SK-N-SH (cell line): ENCODE results near the gene ABCC4.

ENCODE experiments used
- EP300 ChIP-seq, 2 experiments: IDR thresholded peaks; 2 replicates each; pipeline versions ENCODE4 v1.4.0 to v1.6.1; 2012; ENCODE audit warnings: borderline replicate concordance in 1 of 2, low read depth in 1 of 2, low read length in 1 of 2
- MAX ChIP-seq: IDR thresholded peaks from 2 replicates; pipeline ENCODE4 v1.4.0; 2012; ENCODE audit warnings: low read depth
- PBX3 ChIP-seq: IDR thresholded peaks from 2 replicates; pipeline ENCODE4; 2012
- RAD21 ChIP-seq: IDR thresholded peaks from 2 replicates; pipeline ENCODE4 v1.6.1; 2012; ENCODE audit warnings: mild to moderate bottlenecking, low read length
- REST ChIP-seq: IDR thresholded peaks from 2 replicates; pipeline ENCODE4 v1.6.1; 2012; ENCODE audit warnings: mild to moderate bottlenecking, low read depth, low read length, moderate library complexity
- RFX5 ChIP-seq: IDR thresholded peaks from 2 replicates; pipeline ENCODE4 v1.6.1; 2012; ENCODE audit warnings: mild to moderate bottlenecking, improper control_type of control experiment, low read length
- RXRA ChIP-seq: IDR thresholded peaks from 2 replicates; pipeline ENCODE4 v1.4.0; 2012; ENCODE audit warnings: low read depth, mild to moderate bottlenecking, borderline replicate concordance
- TCF12 ChIP-seq: IDR thresholded peaks from 2 replicates; pipeline ENCODE4 v1.4.0; 2012
- YY1 ChIP-seq: IDR thresholded peaks from 2 replicates; pipeline ENCODE4 v1.4.0; 2012; ENCODE audit warnings: low read depth, mild to moderate bottlenecking
- TF ChIP-seq, protein P1 (sequence below): fragments of 200-600 bp; sonication (generic); IDR thresholded peaks from 2 replicates; pipeline ENCODE4 v1.6.1; 2017; ENCODE audit warnings: antibody characterized with exemption, mild to moderate bottlenecking, moderate library complexity
- TF ChIP-seq, protein P2 (sequence below): fragments of 150-350 bp; IDR thresholded peaks from 2 replicates; pipeline ENCODE4 v1.6.1; 2016; ENCODE audit warnings: mild to moderate bottlenecking, low read depth, low read length
- TF ChIP-seq, protein P3 (sequence below): fragments of 150-350 bp; IDR thresholded peaks from 2 replicates; pipeline ENCODE4 v1.6.1; 2017; ENCODE audit warnings: antibody characterized with exemption, low read length, low read depth, borderline replicate concordance

DNA sequence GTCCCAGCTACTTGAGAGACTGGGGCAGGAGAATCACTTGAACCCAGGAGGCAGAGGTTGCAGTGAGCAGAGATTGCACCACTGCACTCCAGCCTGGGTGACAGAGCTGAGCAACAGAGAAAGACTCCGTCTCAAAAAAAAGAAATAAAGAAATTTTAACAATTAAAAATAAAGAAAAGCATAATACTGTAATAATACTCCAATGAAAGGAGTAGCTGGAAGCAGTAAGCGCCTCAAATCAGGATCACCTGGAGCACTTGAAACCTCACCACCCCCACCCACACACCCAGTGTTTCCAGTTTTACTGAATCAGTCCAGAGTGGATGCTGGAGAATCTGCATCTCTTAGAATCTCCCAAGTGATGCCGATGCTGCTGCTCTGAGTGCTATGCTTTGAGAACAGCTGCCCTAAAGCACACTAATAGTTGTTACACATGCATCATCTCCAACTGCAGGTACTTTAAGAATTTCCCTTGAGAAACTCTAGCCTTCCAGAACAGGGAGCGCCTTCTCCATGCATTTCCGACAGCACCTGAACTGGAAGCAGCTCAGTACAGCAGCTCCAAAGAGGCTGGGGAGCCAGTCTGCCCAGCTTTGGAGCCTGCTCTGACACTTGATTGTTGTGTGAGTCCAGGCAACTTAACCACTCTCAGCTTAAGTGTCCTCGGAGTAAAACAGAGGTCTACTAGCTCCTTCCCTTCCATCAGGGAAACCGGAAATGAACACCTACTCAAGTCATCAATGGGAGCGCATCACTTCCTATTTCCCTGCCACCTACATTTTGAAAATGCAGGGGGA lies 2.9 kb downstream of the ABCC4 start:
- TF ChIP-seq, protein P1, sequence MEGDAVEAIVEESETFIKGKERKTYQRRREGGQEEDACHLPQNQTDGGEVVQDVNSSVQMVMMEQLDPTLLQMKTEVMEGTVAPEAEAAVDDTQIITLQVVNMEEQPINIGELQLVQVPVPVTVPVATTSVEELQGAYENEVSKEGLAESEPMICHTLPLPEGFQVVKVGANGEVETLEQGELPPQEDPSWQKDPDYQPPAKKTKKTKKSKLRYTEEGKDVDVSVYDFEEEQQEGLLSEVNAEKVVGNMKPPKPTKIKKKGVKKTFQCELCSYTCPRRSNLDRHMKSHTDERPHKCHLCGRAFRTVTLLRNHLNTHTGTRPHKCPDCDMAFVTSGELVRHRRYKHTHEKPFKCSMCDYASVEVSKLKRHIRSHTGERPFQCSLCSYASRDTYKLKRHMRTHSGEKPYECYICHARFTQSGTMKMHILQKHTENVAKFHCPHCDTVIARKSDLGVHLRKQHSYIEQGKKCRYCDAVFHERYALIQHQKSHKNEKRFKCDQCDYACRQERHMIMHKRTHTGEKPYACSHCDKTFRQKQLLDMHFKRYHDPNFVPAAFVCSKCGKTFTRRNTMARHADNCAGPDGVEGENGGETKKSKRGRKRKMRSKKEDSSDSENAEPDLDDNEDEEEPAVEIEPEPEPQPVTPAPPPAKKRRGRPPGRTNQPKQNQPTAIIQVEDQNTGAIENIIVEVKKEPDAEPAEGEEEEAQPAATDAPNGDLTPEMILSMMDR = no peak
- TF ChIP-seq REST = no peak
- no peak for TF ChIP-seq MAX
- TF ChIP-seq, protein P2, sequence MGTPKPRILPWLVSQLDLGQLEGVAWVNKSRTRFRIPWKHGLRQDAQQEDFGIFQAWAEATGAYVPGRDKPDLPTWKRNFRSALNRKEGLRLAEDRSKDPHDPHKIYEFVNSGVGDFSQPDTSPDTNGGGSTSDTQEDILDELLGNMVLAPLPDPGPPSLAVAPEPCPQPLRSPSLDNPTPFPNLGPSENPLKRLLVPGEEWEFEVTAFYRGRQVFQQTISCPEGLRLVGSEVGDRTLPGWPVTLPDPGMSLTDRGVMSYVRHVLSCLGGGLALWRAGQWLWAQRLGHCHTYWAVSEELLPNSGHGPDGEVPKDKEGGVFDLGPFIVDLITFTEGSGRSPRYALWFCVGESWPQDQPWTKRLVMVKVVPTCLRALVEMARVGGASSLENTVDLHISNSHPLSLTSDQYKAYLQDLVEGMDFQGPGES = no peak
- TF ChIP-seq TCF12 = no peak
- TF ChIP-seq RXRA = no peak
- no peak for TF ChIP-seq RFX5
- TF ChIP-seq EP300 (IDR thresholded peaks at IDR 0.05; ENCODE audit: borderline replicate concordance in 1 of 2, low read depth in 1 of 2, low read length in 1 of 2) = no peak
- TF ChIP-seq, protein P3, sequence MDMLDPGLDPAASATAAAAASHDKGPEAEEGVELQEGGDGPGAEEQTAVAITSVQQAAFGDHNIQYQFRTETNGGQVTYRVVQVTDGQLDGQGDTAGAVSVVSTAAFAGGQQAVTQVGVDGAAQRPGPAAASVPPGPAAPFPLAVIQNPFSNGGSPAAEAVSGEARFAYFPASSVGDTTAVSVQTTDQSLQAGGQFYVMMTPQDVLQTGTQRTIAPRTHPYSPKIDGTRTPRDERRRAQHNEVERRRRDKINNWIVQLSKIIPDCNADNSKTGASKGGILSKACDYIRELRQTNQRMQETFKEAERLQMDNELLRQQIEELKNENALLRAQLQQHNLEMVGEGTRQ = no peak
- TF ChIP-seq RAD21 = no peak
- no peak for TF ChIP-seq PBX3
- TF ChIP-seq YY1 = no peak
